K562 (cell line): Measurements from ENCODE around the gene ARHGEF3. TPM values are rescaled to one million over a fixed set of nuclear protein-coding genes. Genes with fewer than 3 reads are reported as not detected.
A peak's percentile ranks its signal among the peaks of the same experiment; 100 is the strongest.

Experiments
- ATAC-seq: fragments of 200-7000 bp; cut with Tn5 transposase; 3 replicates; pipeline ENCODE4 v1.9.1; 2020; ENCODE audit warnings: moderate library complexity
- BruUV-seq: library from RNA; stranded (reverse); fragments of 400-500 nt; replicated peaks from 2 replicates; lab custom pipeline; 2021; lab: Mats Ljungman, UMichigan
- CTCF ChIA-PET: fragments of 300-600 bp; formaldehyde crosslinking; extraction: SDS; loops from one replicate; lab custom pipeline; 2021; ENCODE audit warnings: low intra/inter-chr PET ratio; lab: Yijun Ruan, JAX
- POLR2A ChIA-PET: fragments of 300-600, 350-650 bp; sonication (Branson Sonifier 250); formaldehyde crosslinking; extraction: SDS; loops from one replicate; lab custom pipeline; 2021; ENCODE audit warnings: antibody characterized with exemption, inconsistent platforms; lab: Yijun Ruan, JAX
- DNase-seq, 4 experiments: peaks; one replicate each; pipeline versions ENCODE4 v3.0.0 to v3.0.0-alpha.2; 2011 to 2018; ENCODE audit warnings: low spot score in 3 of 4, mixed read lengths in 3 of 4; ENCODE audit errors: extremely low read depth in 1 of 4
- FAIRE-seq: peaks from 2 replicates; lab custom pipeline; 2011; peaks lifted over from hg19 to GRCh38; lab: Jason Lieb, UNC
- H2AFZ ChIP-seq: 2 replicates; pipeline ENCODE4 v1.6.0; 2011; ENCODE audit warnings: low read depth, low read length, control low read depth, inconsistent platforms
- H3K27ac ChIP-seq: fragments of 200-600 bp; 3 replicates; pipeline ENCODE4 v1.8.0; 2011; ENCODE audit warnings: low read depth, mild to moderate bottlenecking, control low read depth, inconsistent platforms, low read length, moderate library complexity, mixed read lengths; ENCODE audit errors: extremely low read depth
- H3K27me3 ChIP-seq, 2 experiments: fragments of 300-600 bp in 1 of 2; 2 replicates in 1 of 2; 3 replicates in 1 of 2; pipeline versions ENCODE4 v1.6.0 to v1.8.0; 2011; ENCODE audit warnings: inconsistent platforms in 2 of 2, low read length in 2 of 2, mild to moderate bottlenecking in 1 of 2, mixed read lengths in 1 of 2, moderate library complexity in 1 of 2; ENCODE audit not compliant: control insufficient read depth in 2 of 2, insufficient read depth in 2 of 2
- H3K36me3 ChIP-seq: fragments of 300-600 bp; 3 replicates; pipeline ENCODE4 v1.8.0; 2011; ENCODE audit warnings: mild to moderate bottlenecking, low read length, inconsistent platforms; ENCODE audit not compliant: control insufficient read depth, insufficient read depth
- H3K4me1 ChIP-seq, 2 experiments: fragments of 200-600 bp in 1 of 2; replicated peaks in 1 of 2; 2 replicates in 1 of 2; 3 replicates in 1 of 2; pipeline versions ENCODE4 v1.5.1 to v1.8.0; 2011; ENCODE audit warnings: inconsistent platforms in 2 of 2, low read length in 2 of 2, mild to moderate bottlenecking in 1 of 2, mixed read lengths in 1 of 2, moderate library complexity in 1 of 2; ENCODE audit not compliant: control insufficient read depth in 2 of 2, insufficient read depth in 2 of 2
- H3K4me2 ChIP-seq: 2 replicates; pipeline ENCODE4 v1.6.1; 2011; ENCODE audit warnings: low read length, control low read depth, inconsistent platforms, mixed read lengths; ENCODE audit not compliant: insufficient read depth
- H3K4me3 ChIP-seq: fragments of 200-600 bp; sonication (generic), shearing (Covaris generic); 2 replicates; pipeline ENCODE4 v1.5.1; 2016; ENCODE audit warnings: control low read depth, inconsistent platforms
- H3K79me2 ChIP-seq: fragments of 200-600 bp; 3 replicates; pipeline ENCODE4 v1.8.0; 2011; ENCODE audit warnings: low read length, inconsistent platforms; ENCODE audit not compliant: control insufficient read depth, insufficient read depth
- H3K9ac ChIP-seq, 2 experiments: 2 replicates each; pipeline versions ENCODE4 v1.6.0 to v1.6.1; 2011; ENCODE audit warnings: low read depth in 2 of 2, low read length in 2 of 2, control low read depth in 1 of 2, inconsistent platforms in 1 of 2, mild to moderate bottlenecking in 1 of 2, mixed read lengths in 1 of 2; ENCODE audit not compliant: insufficient read depth in 1 of 2
- H3K9me1 ChIP-seq: one replicate; pipeline ENCODE4 v1.6.0; 2011; ENCODE audit warnings: inconsistent platforms, mild to moderate bottlenecking, low read length, moderate library complexity; ENCODE audit not compliant: control insufficient read depth, insufficient read depth
- H3K9me3 ChIP-seq: replicated peaks from 2 replicates; pipeline ENCODE4 v1.5.1; 2011; ENCODE audit warnings: low read depth, low read length, inconsistent platforms; ENCODE audit not compliant: control insufficient read depth, insufficient read depth
- H4K20me1 ChIP-seq: replicated peaks from 2 replicates; pipeline ENCODE4 v1.6.1; 2011; ENCODE audit warnings: low read length, inconsistent platforms, mixed read lengths; ENCODE audit not compliant: control insufficient read depth, insufficient read depth
- BMI1 ChIP-seq: fragments of 150-350 bp; IDR thresholded peaks from 2 replicates; pipeline ENCODE4 v1.6.1; 2014; ENCODE audit warnings: low read length
- CBX2 ChIP-seq: fragments of 200-600 bp; sonication (generic); IDR thresholded peaks from one replicate; pipeline ENCODE4 v1.6.1; 2012; ENCODE audit warnings: mild to moderate bottlenecking, low read length, inconsistent platforms; ENCODE audit not compliant: insufficient read depth, poor library complexity, severe bottlenecking
- HNRNPLL ChIP-seq: fragments of 200-400 bp; formaldehyde crosslinking; IDR thresholded peaks from 2 replicates; pipeline ENCODE4 v1.6.1; 2017; ENCODE audit warnings: low read length, low read depth, mild to moderate bottlenecking; ENCODE audit not compliant: poor library complexity, severe bottlenecking
- MCM2 ChIP-seq: fragments of 450-650 bp; IDR thresholded peaks from 2 replicates; pipeline ENCODE4 v1.6.1; 2017; ENCODE audit warnings: low read depth, mild to moderate bottlenecking
- MTF1 ChIP-seq: fragments of 250-450 bp; sonication (Bioruptor Pico); IDR thresholded peaks from 2 replicates; pipeline ENCODE4 v1.9.0; 2021; ENCODE audit warnings: moderate library complexity, mild to moderate bottlenecking, inconsistent platforms, borderline replicate concordance
- NR4A1 ChIP-seq, 2 experiments: fragments of 250-450 bp in 1 of 2; fragments of 450-650 bp in 1 of 2; sonication (Bioruptor Pico) in 1 of 2; IDR thresholded peaks; 2 replicates each; pipeline versions ENCODE4 v1.4.0 to v1.6.1; 2016 to 2020; ENCODE audit warnings: mild to moderate bottlenecking in 2 of 2, missing compliant biosample characterization in 1 of 2, missing genetic modification characterization in 1 of 2, moderate library complexity in 1 of 2
- PRMT5 ChIP-seq: sonication (generic); formaldehyde crosslinking; IDR thresholded peaks from 2 replicates; pipeline ENCODE4 v1.5.0; 2020; ENCODE audit warnings: missing genetic modification reagents
- PTRF ChIP-seq: fragments of 450-650 bp; IDR thresholded peaks from 2 replicates; pipeline ENCODE4 v1.6.1; 2016; ENCODE audit warnings: mild to moderate bottlenecking, missing genetic modification characterization, missing compliant biosample characterization
- TSC22D4 ChIP-seq: fragments of 450-650 bp; IDR thresholded peaks from 2 replicates; pipeline ENCODE4 v1.6.1; 2016; ENCODE audit warnings: missing genetic modification characterization, missing biosample characterization, control low read depth
- ZNF175 ChIP-seq: fragments of 200-800 bp; sonication (Bioruptor generic); IDR thresholded peaks from 2 replicates; pipeline ENCODE4 v1.6.1; 2016; ENCODE audit warnings: low read depth, mild to moderate bottlenecking, missing genetic modification characterization, missing compliant biosample characterization
- WGBS: fragments of 100-300 bp; shearing (Covaris generic); methylation state at CpG from one replicate; pipeline ENCODE4 v1.1.6; 2016; ENCODE audit warnings: low coverage, mixed read lengths; ENCODE audit not compliant: insufficient coverage; ENCODE audit errors: missing lambda C conversion rate; 5-methylcytosine and 5-hydroxymethylcytosine counted together
- in situ Hi-C: fragments of 300-500 bp; cut with MboI; formaldehyde crosslinking; loops from 4 replicates; pipeline ENCODE4 v1.15.0; 2018; ENCODE audit warnings: inconsistent platforms, mixed read lengths
- intact Hi-C: fragments of 100-400 bp; cut with micrococcal nuclease; formaldehyde crosslinking; loops from 2 replicates; pipeline ENCODE4 v1.14.2; 2022
- polyA plus RNA-seq, 8 experiments: library from polyadenylated mRNA; depleted of rRNA in 4 of 8; stranded (reverse) in 5 of 8; unstranded in 3 of 8; fragments of >200 nt; fragmentation: Nextera tagmentation in 2 of 8; fragmentation: Illumina TruSeq in 1 of 8; extraction: Ambion mirVana in 2 of 8; extraction: Trizol in 1 of 8; gene quantifications; 2 replicates each; pipeline versions ENCODE4 v1.2.1 to v1.2.3, GENCODE V29; 2011 to 2014; ENCODE audit warnings: inconsistent platforms in 1 of 8, missing spikeins in 1 of 8
- total RNA-seq, 7 experiments: library from RNA; depleted of rRNA in 6 of 7; stranded (reverse); fragments of >200 nt in 6 of 7; fragmentation: Illumina TruSeq in 2 of 7; extraction: Trizol in 2 of 7; gene quantifications; 2 replicates each; pipeline versions ENCODE4 v1.2.1 to v1.2.3, GENCODE V29; 2011 to 2021; ENCODE audit warnings: low replicate concordance in 1 of 7
- TF ChIP-seq, protein P1 (sequence below): fragments of 450-650 bp; IDR thresholded peaks from 2 replicates; pipeline ENCODE4 v1.6.1; 2016
- TF ChIP-seq, protein P2 (sequence below): fragments of 450-650 bp; conservative IDR thresholded peaks from 2 replicates; pipeline ENCODE4 v1.6.1; 2016; ENCODE audit warnings: missing genetic modification characterization, low read depth, mild to moderate bottlenecking, control low read depth, missing compliant biosample characterization
- TF ChIP-seq, protein P3 (sequence below), 2 experiments: IDR thresholded peaks in 1 of 2; conservative IDR thresholded peaks in 1 of 2; 2 replicates each; pipeline ENCODE4 v1.6.1; 2016; ENCODE audit warnings: low read depth in 2 of 2, mild to moderate bottlenecking in 1 of 2, missing compliant biosample characterization in 1 of 2, missing genetic modification characterization in 1 of 2, moderate library complexity in 1 of 2

The ARHGEF3 gene
- total and polyA plus RNA-seq, 9 of the 15 experiments (the other 6 are each of a cell fraction or from before 2014, with no cell fraction given) = 0.77 to 2.7 (median 1.4) TPM

DNA sequence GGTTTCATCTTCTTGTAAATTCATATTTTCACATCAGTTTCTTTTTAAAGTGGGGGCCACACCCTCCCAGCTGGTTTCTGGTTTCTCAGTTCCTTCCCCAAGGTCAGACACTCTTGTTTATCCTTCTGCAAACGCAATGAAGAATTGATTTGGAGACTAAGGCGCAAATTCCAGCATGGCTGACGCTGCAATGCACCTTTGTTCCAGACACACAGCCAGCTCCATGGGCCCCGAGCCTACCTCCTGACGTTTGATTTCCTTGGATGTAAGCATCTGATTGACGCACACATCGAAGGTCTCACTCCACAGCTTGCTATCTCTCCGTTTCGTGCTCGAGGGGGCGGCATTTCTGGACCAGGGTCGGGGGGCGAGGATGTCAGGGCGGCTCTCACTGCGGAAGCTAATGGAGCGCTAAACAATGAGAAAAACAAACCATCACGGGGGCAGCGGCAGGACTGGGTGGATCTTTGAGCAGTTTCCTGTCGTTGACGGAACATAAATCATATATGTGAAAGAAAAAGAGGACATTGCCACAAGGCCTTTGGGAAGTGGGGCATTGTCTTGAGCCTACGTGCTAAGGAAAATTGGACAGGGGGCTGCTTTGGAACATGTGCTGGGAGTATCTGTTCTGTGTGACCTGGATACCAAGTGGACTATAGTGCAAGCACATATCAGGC, 46.9 kb downstream of the ARHGEF3 start:
- Histone ChIP-seq H3K4me2 (no peak overlapping the region), H4K20me1 (no peaks in the 10 kb centered on the region), H3K27ac (no peak overlapping the region; the same call in 2 of the 3 replicates), H3K9me1 (no peaks in the 10 kb centered on the region), H3K79me2 (no peaks in the 10 kb centered on the region), H2AFZ (no peak overlapping the region), H3K36me3 (no peaks in the 10 kb centered on the region), H3K4me3 (no peak overlapping the region), H3K27me3 (no peaks in the 10 kb centered on the region), H3K4me1 (no peaks in the 10 kb centered on the region; a peak in 1 of 5 replicates), H3K9ac (no peak overlapping the region), H3K9me3 (no peaks in the 10 kb centered on the region)
- no TSS peak for BruUV-seq
- 5% methylated on average over 18 of the region's 21 CpGs for WGBS
- CTCF ChIA-PET = no interaction called here
- ATAC-seq (no peak), DNase-seq (no peak), FAIRE-seq (no peak)
- POLR2A ChIA-PET = no interaction called here
- in situ Hi-C loops (no loop called here), intact Hi-C loops (no loop called here)
- TF ChIP-seq TSC22D4 (no peak), PTRF (tag) (no peak), MCM2 (no peak), NR4A1 (CRISPR knock-in tag; IDR thresholded peaks at IDR 0.05) (no peak), NR4A1 (tag; IDR thresholded peaks at IDR 0.05) (no peak), MTF1 (CRISPR knock-in tag) (no peak), HNRNPLL (no peak), CBX2 (no peak), BMI1 (no peak), PRMT5 (no peak), ZNF175 (CRISPR knock-in tag) (no peak)
- TF ChIP-seq, protein P1, sequence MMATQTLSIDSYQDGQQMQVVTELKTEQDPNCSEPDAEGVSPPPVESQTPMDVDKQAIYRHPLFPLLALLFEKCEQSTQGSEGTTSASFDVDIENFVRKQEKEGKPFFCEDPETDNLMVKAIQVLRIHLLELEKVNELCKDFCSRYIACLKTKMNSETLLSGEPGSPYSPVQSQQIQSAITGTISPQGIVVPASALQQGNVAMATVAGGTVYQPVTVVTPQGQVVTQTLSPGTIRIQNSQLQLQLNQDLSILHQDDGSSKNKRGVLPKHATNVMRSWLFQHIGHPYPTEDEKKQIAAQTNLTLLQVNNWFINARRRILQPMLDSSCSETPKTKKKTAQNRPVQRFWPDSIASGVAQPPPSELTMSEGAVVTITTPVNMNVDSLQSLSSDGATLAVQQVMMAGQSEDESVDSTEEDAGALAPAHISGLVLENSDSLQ = peak; percentile 60
- TF ChIP-seq, protein P2, sequence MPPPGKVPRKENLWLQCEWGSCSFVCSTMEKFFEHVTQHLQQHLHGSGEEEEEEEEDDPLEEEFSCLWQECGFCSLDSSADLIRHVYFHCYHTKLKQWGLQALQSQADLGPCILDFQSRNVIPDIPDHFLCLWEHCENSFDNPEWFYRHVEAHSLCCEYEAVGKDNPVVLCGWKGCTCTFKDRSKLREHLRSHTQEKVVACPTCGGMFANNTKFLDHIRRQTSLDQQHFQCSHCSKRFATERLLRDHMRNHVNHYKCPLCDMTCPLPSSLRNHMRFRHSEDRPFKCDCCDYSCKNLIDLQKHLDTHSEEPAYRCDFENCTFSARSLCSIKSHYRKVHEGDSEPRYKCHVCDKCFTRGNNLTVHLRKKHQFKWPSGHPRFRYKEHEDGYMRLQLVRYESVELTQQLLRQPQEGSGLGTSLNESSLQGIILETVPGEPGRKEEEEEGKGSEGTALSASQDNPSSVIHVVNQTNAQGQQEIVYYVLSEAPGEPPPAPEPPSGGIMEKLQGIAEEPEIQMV (tag) = no peak
- TF ChIP-seq, protein P3, sequence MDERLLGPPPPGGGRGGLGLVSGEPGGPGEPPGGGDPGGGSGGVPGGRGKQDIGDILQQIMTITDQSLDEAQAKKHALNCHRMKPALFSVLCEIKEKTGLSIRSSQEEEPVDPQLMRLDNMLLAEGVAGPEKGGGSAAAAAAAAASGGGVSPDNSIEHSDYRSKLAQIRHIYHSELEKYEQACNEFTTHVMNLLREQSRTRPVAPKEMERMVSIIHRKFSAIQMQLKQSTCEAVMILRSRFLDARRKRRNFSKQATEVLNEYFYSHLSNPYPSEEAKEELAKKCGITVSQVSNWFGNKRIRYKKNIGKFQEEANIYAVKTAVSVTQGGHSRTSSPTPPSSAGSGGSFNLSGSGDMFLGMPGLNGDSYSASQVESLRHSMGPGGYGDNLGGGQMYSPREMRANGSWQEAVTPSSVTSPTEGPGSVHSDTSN (CRISPR knock-in tag; IDR thresholded peaks at IDR 0.05; ENCODE audit: low read depth) = no peak
- TF ChIP-seq, protein P3 (tag; conservative IDR thresholded peaks at IDR 0.05; ENCODE audit: low read depth) = peak; percentile 82
